Measurements from ENCODE around the gene GPR42.

GRCh38 chr19:35373492-35373891 lies 2.6 kb downstream of the GPR42 start:
- TF ChIP-seq POLR2A (IDR thresholded peaks at IDR 0.05): no peak
- TF ChIP-seq CTCF (IDR thresholded peaks at IDR 0.05): no peak
